Measurements from ENCODE around the gene CCNJL.
A peak's percentile ranks its signal among the peaks of the same experiment; 100 is the strongest.

The CCNJL gene

DNA sequence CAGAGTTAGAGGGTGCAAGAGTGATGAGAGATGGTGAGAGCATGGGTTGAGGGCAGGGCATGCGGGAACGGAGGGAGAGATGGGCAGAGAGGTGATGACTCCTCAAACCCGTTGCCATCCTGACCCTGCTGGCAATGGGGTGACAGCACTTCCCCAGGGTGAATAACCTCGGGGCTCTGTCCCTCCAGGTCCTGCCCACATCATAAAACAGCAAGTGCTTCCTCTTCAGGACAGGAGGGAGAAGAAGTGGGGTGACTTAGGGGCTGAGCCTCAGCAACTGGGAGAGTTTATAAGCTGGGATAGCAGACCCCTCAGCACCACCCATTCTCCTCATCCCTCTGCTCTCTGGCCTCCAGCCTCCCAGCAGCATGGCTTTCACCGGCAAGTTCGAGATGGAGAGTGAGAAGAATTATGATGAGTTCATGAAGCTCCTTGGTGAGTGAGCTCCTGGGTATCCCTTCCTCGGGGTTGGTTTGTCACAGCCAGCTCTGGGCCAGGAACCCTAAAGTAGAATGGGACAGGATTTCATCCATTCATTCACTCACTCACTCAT is 83.1 kb downstream of the CCNJL start, which contains the start of gene FABP6:
Gene FABP6, plus strand, starts transcription at position 317 of the 553 bp plus-strand sequence. Its CDS starts 52 bp downstream, at position 369.
- DNase-seq = no peak

DNA sequence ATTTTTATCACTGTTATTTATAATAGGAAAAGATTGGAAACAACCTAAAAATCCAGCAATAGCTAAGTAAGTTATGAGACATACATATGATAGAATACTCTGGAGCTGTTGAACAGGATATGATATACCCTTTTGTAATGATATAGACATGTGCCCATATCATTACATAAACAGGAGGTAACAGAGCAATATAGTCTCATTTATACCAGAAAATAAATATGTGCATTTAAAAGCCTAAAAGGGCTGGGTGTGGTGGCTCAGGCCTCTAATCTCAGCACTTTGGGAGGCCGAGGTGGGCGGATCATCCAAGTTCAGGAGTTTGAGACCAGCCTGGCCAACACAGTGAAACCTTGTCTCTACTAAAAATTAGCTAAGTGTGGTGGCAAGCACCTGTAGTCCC is 85.4 kb downstream of the CCNJL start:
- DNase-seq = no peak

DNA sequence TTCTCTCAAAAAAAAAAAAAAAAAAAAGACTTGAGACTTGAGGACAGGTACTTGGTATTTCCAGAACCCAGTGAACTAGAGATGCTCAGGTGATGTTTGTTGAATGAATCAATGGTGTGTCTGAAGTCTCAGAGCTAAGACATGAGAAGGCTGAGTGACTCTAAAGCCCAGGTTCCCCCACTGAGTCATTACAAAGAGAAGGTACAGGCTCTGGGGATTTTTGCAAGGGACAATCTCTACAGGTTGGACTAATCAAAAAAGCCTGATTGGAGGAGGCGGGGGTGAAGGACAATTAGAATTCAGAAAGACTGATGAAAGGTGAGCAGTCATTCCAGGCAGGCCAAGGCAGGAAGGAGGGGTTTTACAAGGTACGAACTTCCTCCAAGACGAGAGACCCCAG is 91.3 kb downstream of the CCNJL start:
- DNase-seq = no peak

DNA sequence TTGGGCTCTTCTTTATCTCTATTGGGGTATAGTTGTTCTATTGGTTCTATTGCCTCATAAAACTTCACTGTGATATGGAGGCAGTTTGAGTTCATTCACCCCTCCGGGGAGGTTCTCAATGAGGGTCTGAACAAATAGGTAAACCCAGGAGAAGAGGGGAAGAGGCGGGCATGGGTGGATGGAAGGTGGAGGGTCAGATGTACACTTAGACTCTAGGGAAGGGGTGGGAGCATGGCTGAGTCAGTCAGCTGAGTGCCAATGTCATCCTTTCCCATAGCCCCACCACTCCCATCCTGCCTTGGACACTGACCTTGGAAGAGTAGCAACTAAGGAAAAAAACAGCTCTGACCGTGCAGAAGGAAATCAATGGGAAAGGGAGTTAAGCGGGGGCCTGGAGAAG is 93.0 kb downstream of the CCNJL start:
- DNase-seq = no peak

DNA sequence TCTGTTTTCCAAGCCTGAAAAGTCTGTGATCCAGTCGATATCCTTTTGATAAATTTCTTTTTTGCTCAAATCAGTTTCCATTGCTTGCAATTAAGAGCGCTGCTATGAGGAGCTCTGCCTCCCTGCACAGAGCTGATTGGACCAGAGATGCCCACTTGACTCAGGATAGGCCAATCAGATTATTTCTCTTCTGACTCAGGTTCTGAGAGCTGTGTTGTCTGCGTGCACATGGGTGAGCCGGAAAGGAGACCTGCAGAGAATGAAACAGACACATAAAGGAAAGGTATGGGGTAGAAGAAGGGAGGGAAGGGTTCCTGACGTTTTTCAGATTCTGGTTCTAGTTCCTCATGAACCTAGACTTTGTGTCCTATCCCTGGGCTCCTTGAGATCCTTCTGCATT is 98.8 kb downstream of the CCNJL start:
- peak in 16 of 56 donors; percentile 1 to 30 (median 9) for DNase-seq

DNA sequence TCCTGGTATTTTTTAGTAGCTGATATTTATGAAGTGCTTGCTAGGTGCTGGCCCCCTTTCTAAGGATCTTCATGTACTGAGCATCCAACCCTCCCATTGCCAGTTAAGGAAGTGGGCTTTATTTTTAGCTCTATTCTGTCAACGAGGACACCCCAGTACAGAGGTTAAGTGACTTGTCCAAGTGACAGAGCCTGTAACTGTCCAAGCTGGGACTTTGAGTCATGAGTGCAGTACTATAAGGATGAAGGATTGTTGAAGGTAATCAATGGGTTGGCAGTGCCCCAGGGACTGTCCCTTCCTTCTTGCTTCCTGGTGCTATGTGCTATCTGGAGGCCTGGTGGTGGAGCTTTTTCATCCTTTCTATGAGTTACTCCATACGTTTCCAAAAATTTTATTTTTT is 101.0 kb downstream of the CCNJL start:
- DNase-seq = no peak

DNA sequence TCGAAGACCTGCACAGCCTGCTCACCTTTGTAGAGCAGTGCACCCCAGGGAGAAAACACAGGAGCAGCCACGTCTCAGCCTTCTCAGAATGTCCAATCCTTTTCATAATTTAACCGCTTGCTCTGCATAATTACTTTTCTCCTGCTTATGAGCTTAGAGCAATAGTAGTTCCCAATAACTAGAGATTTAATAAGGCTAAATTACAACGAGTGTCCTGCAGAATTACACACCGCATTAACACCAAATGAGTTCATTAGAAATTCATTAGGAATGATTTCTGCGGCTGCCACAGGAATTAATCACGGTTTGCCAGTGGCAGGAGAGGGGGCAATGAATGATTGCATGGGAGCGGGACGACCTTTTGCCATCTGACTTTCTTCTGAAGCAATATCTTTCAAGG is 101.8 kb downstream of the CCNJL start:
- no peak for DNase-seq

DNA sequence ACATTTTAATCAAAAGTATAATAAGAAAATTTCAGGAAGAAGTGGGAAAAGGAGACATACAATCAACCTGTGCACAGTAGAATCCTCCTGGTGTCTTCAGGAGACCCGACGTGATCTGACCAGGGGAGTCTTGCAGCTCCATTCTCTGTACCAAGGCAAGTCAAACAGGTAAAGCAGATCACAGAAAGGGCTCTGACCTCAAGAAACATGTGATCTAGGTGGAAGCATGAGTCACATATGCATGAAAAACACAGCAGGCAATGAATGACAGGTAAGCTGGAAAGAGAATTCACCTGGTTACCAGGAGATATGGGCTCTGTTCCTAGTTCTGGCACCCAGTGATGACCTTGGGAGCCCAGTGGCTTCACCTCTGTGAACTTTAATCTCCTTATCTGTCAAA is 102.4 kb downstream of the CCNJL start:
- no peak for DNase-seq

DNA sequence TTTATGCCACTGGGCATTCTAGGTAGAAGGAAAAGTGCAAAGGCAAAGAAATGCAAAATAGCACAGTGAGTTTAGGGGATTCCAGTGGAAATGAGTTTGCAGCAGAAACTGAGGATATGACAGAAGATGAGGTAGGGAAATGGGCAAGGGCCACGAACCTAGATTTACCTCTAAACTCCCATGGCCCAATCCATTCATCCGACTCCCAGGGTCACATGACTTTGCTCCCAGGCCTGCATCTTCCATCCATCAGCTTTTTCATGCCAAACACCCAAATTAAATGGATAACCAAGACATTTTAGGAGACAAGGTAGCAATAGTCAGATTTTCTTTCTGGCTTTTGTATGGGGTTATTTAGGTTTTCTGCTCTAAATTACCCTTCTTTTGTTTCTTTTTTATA is 105.3 kb downstream of the CCNJL start:
- DNase-seq = no peak
